Right lobe of liver (tissue), 6 donors: Measurements from ENCODE around the gene NCK2. TPM values are rescaled to one million over a fixed set of nuclear protein-coding genes. Genes with fewer than 3 reads are reported as not detected.
"Not testable (repeated sequence)": the region's sequence is repeated elsewhere in the genome, so short reads cannot be mapped to it uniquely, and the experiment has no call there.

Experiments
- ATAC-seq, 4 donors: fragments of 200-7000 bp; cut with Tn5 transposase; one replicate each; pipeline ENCODE4 v1.9.1; 2020; ENCODE audit warnings: mild to moderate bottlenecking in 4 of 4, moderate library complexity in 4 of 4
- DNase-seq, 3 donors: peaks; one replicate each; pipeline ENCODE4 v3.0.0-alpha.2; 2020
- H3K27ac ChIP-seq, 3 donors: fragments of 200-600 bp; one replicate each; pipeline ENCODE4 v1.8.0; 2022
- H3K27me3 ChIP-seq, 2 donors: fragments of 200-600 bp; one replicate each; pipeline ENCODE4 v1.8.0; 2022
- H3K36me3 ChIP-seq, 4 donors: fragments of 200-600 bp; sonication (generic) in 1 of 4; one replicate each; pipeline versions ENCODE4 v1.5.1 to v1.8.0; 2017 to 2022; ENCODE audit warnings: control low read depth in 1 of 4
- H3K4me1 ChIP-seq, 4 donors: fragments of 200-600 bp; sonication (generic) in 1 of 4; one replicate each; pipeline versions ENCODE4 v1.5.1 to v1.8.0; 2017 to 2022; ENCODE audit warnings: control low read depth in 1 of 4
- H3K4me3 ChIP-seq, 3 donors: fragments of 200-600 bp; one replicate each; pipeline ENCODE4 v1.8.0; 2022
- H3K9me3 ChIP-seq, 4 donors: fragments of 200-600 bp; sonication (generic) in 1 of 4; one replicate each; pipeline versions ENCODE4 v1.5.1 to v1.8.0; 2017 to 2022; ENCODE audit warnings: control low read depth in 1 of 4
- CTCF ChIP-seq, 4 donors: fragments of 200-600 bp in 3 of 4; fragments of 450-650 bp in 1 of 4; IDR thresholded peaks; one replicate each; pipeline versions ENCODE4 v1.5.1 to v1.8.0; 2016 to 2022; ENCODE audit warnings: antibody characterized with exemption in 4 of 4, mild to moderate bottlenecking in 2 of 4
- POLR2A ChIP-seq: fragments of 450-650 bp; IDR thresholded peaks from one replicate; pipeline ENCODE4 v1.6.1; 2017; ENCODE audit warnings: antibody characterized with exemption, mild to moderate bottlenecking
- WGBS: methylation state at CpG from one replicate; pipeline ENCODE4 v1.1.6; 2018; ENCODE audit warnings: low coverage, low lambda C conversion rate; ENCODE audit not compliant: insufficient coverage; ENCODE audit errors: missing lambda C conversion rate; 5-methylcytosine and 5-hydroxymethylcytosine counted together
- intact Hi-C, 2 donors: fragments of 100-400 bp; cut with DNase I; formaldehyde crosslinking; loops; one replicate each; pipeline versions ENCODE4 v1.11.2 to v1.14.1; 2022
- total RNA-seq, 6 experiments: library from RNA; depleted of rRNA in 2 of 6; stranded (reverse); fragments of >200 nt in 2 of 6; fragmentation: NEBNext Ultra II Directional in 3 of 6; extraction: Animal tissue kit (Norgen Biotek cat#: 25700) in 3 of 6; gene quantifications; one replicate each; pipeline versions ENCODE4 v1.1.0 to v1.2.4, GENCODE V29; 2016 to 2023
- donor health status: DM: no; HTN: yes; CAD: no.
- donor health status: DM: no; HTN: no; CAD: no.
- donor health status: DM: no; HTN: no; CAD: no.
- donor health status: DM: no; HTN: yes; CAD: no.
- donor health status: DM: no; HTN: yes; CAD: no.

The NCK2 gene
- total RNA-seq, 6 experiments from 2014 or later, result 4.8 to 11.7 (median 7.1) TPM

- peak; percentile 56 to 71 (median 65) for ATAC-seq
- intact Hi-C loops, result no loop called here
Observed at GRCh38 chr2:105894327-105894944, 149.7 kb downstream of the NCK2 start.

GRCh38 chr2:105895990-105896764 is 151.5 kb downstream of the NCK2 start:
- intact Hi-C loops, result no loop called here

More at GRCh38 chr2:105894327-105894944, 149.7 kb downstream of the NCK2 start:
- Histone ChIP-seq H3K27ac (no peak overlapping the region), H3K36me3 (no peaks in the 10 kb centered on the region), H3K27me3 (no peaks in the 10 kb centered on the region), H3K9me3 (no peaks in the 10 kb centered on the region), H3K4me1 (peaks cover 0 to 11% (median 4%) of the 10 kb centered on the region in 4 donors), H3K4me3 (no peak overlapping the region)
- 49% methylated on average over 12 of the region's 13 CpGs for WGBS
- DNase-seq, result no peak
- TF ChIP-seq CTCF (IDR thresholded peaks at IDR 0.05) (no peak), POLR2A (no peak)

GRCh38 chr2:105896765-105897163 is 152.1 kb downstream of the NCK2 start:
- H3K4me3 ChIP-seq, result no peak overlapping the region
- WGBS, result 100% methylated on average over 3 of the region's 4 CpGs
- H3K36me3 ChIP-seq, result no peaks in the 10 kb centered on the region
- no peak for ATAC-seq
- no peak for DNase-seq
- no peak overlapping the region for H3K27ac ChIP-seq
- intact Hi-C loops, result no loop called here
- TF ChIP-seq POLR2A, result no peak
- TF ChIP-seq CTCF (IDR thresholded peaks at IDR 0.05), result no peak
- H3K9me3 ChIP-seq, result no peaks in the 10 kb centered on the region
- peaks cover 0 to 11% (median 4%) of the 10 kb centered on the region in 4 donors for H3K4me1 ChIP-seq
- H3K27me3 ChIP-seq, result no peaks in the 10 kb centered on the region

More at GRCh38 chr2:105895990-105896764, 151.5 kb downstream of the NCK2 start:
- Histone ChIP-seq H3K36me3 (no peaks in the 10 kb centered on the region), H3K27ac (no peak overlapping the region), H3K9me3 (no peaks in the 10 kb centered on the region), H3K4me1 (peaks cover 0 to 11% (median 4%) of the 10 kb centered on the region in 4 donors), H3K4me3 (no peak overlapping the region), H3K27me3 (no peaks in the 10 kb centered on the region)
- no peak for ATAC-seq
- no peak for TF ChIP-seq POLR2A
- TF ChIP-seq CTCF (IDR thresholded peaks at IDR 0.05), result no peak
- no peak for DNase-seq
- WGBS, result 83% methylated on average over 7 of the region's 10 CpGs

- H3K27me3 ChIP-seq, ATAC-seq, H3K27ac ChIP-seq, intact Hi-C loops, H3K9me3 ChIP-seq, DNase-seq, H3K36me3 ChIP-seq, H3K4me3 ChIP-seq: not testable (repeated sequence)
- WGBS, result 88% methylated on average over 1 of the region's 1 CpG
- H3K4me1 ChIP-seq, result peaks cover 0 to 11% (median 4%) of the 10 kb centered on the region in 4 donors
Observed at GRCh38 chr2:105897694-105898093, 153.0 kb downstream of the NCK2 start.

GRCh38 chr2:105903051-105903674 is 158.5 kb downstream of the NCK2 start:
- Histone ChIP-seq H3K27me3 (no peaks in the 10 kb centered on the region), H3K9me3 (no peaks in the 10 kb centered on the region), H3K27ac (no peak overlapping the region), H3K4me1 (no peaks in the 10 kb centered on the region), H3K36me3 (no peaks in the 10 kb centered on the region), H3K4me3 (no peak overlapping the region)
- 91% methylated on average over 4 of the region's 7 CpGs for WGBS
- TF ChIP-seq CTCF (IDR thresholded peaks at IDR 0.05) (no peak), POLR2A (no peak)
- no peak for DNase-seq
- ATAC-seq, result no peak
- intact Hi-C loops, result no loop called here
